ENCODE measurements around the gene SOCS1. TPM values are rescaled to one million over a fixed set of nuclear protein-coding genes. Genes with fewer than 3 reads are reported as not detected.

The SOCS1 gene
- total RNA-seq, 1 donor from 2014 or later: 2.7 TPM

DNA sequence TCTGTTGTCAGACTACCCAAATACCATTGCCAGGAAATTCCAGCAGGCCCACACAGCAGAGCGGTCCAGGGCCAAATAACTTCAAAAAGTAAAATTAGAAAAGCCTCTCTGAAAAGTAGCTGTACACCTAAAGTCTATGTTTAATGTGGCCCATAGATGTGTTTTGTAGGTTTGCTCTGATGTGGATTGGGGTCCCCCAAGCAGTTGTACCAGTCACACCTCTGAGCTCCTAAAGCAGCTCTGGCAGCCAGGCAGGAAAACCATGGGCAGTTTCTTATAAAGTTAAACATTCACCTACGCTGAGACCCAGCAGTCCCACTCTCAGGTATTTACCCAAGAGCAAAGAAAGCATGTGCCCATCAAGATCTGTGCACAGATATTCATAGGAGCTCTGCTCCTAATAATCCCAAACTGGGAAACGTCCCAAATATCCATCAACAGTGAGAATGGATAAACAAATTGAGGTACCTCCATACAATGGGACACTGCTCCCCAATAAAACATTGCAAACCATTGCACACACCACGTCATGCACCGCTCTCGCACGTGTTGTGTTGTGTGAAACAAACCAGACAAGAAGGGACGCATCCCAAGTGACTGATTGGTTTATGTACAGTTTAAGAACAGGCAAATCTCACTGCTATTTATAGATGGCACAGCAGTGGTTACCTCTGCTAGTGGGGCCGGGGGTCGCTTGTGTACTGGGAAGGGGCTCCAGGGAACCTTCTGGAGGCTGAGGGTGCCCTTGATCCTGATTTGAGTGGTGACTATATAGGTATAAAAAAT is 40.9 kb upstream of the SOCS1 start:
- no peak for DNase-seq (ENCODE audit: low spot score)
- H3K9me3 Mint-ChIP-seq (ENCODE audit: low read depth): no peaks in the 10 kb centered on the region

DNA sequence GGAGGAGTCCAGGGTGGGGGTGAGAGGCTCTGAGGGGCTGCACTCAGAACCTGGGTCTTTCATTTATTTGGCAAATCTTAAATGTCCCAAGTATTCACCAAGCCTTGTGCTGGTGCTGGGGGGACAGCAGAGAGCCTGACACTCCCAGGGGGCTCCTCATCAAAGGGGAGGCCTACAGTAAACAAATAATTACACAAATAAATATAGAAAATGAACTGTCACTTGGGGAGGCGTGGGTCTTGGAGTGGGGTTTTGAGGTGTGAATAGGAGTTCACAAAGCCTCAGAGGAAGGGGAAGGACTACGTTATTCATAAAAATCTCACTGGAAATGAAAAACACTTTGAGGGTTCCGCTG is 40.3 kb upstream of the SOCS1 start:
- Mint-ChIP-seq H3K27me3 (ENCODE audit: low read depth) (no peaks in the 10 kb centered on the region), H3K9me3 (ENCODE audit: low read depth) (no peaks in the 10 kb centered on the region), H3K36me3 (ENCODE audit: low read depth) (no peaks in the 10 kb centered on the region), H3K4me1 (ENCODE audit: low read depth) (peaks cover 29% of the 10 kb centered on the region), H3K27ac (ENCODE audit: unreplicated experiment) (no peak overlapping the region), H3K4me3 (ENCODE audit: unreplicated experiment) (no peak overlapping the region)
- no peak for DNase-seq (ENCODE audit: low spot score)
- TF ChIP-seq, protein P1, sequence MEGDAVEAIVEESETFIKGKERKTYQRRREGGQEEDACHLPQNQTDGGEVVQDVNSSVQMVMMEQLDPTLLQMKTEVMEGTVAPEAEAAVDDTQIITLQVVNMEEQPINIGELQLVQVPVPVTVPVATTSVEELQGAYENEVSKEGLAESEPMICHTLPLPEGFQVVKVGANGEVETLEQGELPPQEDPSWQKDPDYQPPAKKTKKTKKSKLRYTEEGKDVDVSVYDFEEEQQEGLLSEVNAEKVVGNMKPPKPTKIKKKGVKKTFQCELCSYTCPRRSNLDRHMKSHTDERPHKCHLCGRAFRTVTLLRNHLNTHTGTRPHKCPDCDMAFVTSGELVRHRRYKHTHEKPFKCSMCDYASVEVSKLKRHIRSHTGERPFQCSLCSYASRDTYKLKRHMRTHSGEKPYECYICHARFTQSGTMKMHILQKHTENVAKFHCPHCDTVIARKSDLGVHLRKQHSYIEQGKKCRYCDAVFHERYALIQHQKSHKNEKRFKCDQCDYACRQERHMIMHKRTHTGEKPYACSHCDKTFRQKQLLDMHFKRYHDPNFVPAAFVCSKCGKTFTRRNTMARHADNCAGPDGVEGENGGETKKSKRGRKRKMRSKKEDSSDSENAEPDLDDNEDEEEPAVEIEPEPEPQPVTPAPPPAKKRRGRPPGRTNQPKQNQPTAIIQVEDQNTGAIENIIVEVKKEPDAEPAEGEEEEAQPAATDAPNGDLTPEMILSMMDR (IDR thresholded peaks at IDR 0.05): no peak

More for the DNA sequence above, 40.9 kb upstream of the SOCS1 start:
- Mint-ChIP-seq H3K27me3 (ENCODE audit: low read depth) (no peaks in the 10 kb centered on the region), H3K4me3 (ENCODE audit: unreplicated experiment) (peak overlapping the region; percentile 33), H3K4me1 (ENCODE audit: low read depth) (peaks cover 31% of the 10 kb centered on the region), H3K27ac (ENCODE audit: unreplicated experiment) (no peak overlapping the region), H3K36me3 (ENCODE audit: low read depth) (no peaks in the 10 kb centered on the region)
- TF ChIP-seq, protein P1 (IDR thresholded peaks at IDR 0.05): no peak

DNA sequence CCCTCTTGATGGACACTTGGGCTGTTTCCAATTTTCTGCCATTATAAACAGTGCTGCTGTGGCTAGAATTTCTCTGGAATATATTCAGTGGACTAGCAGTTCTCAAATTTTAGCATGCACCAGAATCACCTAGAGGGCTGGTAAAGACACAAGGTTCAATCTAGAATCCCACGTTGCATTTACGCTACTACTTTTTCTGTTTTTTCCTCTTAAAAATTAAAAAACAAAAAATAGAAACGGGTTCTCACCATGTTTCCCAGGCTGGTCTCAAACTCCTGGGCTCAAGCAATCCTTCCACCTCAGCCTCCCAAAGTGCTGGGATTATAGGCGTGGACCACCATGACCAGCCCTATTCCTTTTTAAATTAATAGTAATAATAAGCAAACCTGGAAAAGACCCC is 39.7 kb upstream of the SOCS1 start:
- Mint-ChIP-seq H3K9me3 (ENCODE audit: low read depth) (no peaks in the 10 kb centered on the region), H3K27me3 (ENCODE audit: low read depth) (no peaks in the 10 kb centered on the region), H3K4me1 (ENCODE audit: low read depth) (peaks cover 29% of the 10 kb centered on the region), H3K36me3 (ENCODE audit: low read depth) (no peaks in the 10 kb centered on the region), H3K4me3 (ENCODE audit: unreplicated experiment) (no peak overlapping the region), H3K27ac (ENCODE audit: unreplicated experiment) (no peak overlapping the region)
- no peak for DNase-seq (ENCODE audit: low spot score)
- TF ChIP-seq, protein P1 (IDR thresholded peaks at IDR 0.05): no peak

DNA sequence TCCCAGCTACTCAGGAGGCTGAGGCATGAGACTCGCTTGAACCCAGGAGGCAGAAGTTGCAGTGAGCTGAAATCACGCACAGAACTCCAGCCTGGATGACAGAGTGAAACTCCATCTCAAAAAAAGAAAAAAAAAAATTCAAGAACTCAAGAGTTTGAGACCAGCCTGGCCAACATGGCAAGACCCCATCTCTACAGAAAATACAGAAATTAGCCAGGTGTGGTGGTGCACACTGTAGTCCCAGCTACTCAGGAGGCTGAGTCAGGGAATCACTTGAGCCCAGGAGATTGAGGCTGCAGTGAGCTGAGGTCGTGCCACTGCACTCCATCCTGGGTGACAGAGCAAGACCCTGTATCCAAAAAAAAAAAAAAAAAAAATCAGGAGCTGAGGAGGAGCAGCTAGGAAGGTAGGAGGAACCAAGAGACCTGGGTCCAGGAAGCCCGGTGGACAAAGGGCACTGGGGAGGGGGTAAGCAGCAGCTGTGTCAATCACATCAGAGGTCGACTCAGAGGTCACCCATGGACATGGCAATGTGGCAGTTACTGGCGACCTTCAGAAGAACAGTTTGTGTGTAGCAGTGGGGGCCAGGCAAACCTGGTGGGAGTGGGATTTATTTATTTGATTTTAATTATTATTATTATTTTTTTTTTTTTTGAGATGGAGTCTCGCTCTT is 36.2 kb upstream of the SOCS1 start:
- Mint-ChIP-seq H3K27ac (ENCODE audit: unreplicated experiment) (no peak overlapping the region), H3K4me3 (ENCODE audit: unreplicated experiment) (no peak overlapping the region), H3K9me3 (ENCODE audit: low read depth) (no peaks in the 10 kb centered on the region), H3K36me3 (ENCODE audit: low read depth) (no peaks in the 10 kb centered on the region), H3K4me1 (ENCODE audit: low read depth) (peaks cover 19% of the 10 kb centered on the region), H3K27me3 (ENCODE audit: low read depth) (peaks cover 8% of the 10 kb centered on the region)
- DNase-seq (ENCODE audit: low spot score): no peak
- TF ChIP-seq, protein P1 (IDR thresholded peaks at IDR 0.05): no peak

DNA sequence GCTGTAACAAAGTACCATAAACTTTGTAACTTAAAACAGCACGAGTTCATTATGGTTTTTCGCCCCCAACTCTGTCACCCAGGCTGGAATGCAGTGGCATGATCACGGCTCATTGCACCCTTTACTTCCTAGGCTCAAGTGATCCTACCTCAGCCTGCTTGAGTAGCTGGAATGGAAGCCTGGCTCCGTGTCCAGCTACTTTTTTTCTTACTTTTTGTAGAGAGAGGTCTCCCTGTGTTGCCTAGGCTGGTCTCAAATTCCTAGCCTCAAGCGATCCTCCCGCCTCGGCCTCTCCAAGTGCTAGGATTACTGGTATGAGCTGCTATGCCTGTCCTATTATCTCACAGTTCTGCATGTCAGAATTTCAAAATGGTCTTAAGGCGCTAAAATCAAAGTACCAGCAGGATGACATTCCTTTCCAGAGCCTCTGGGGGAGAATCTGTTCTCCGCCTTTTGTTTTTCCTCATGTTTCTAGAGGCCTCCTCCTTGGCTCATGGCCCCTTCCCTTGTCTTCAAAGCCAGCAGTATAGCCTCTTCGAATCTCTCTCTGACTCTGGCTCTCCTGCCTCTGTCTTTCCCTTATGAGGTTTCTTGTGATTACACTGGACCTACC is 35.2 kb upstream of the SOCS1 start:
- Mint-ChIP-seq H3K27me3 (ENCODE audit: low read depth) (peaks cover 13% of the 10 kb centered on the region), H3K36me3 (ENCODE audit: low read depth) (no peaks in the 10 kb centered on the region), H3K9me3 (ENCODE audit: low read depth) (no peaks in the 10 kb centered on the region), H3K4me3 (ENCODE audit: unreplicated experiment) (no peak overlapping the region), H3K4me1 (ENCODE audit: low read depth) (peaks cover 9% of the 10 kb centered on the region), H3K27ac (ENCODE audit: unreplicated experiment) (no peak overlapping the region)
- TF ChIP-seq, protein P1 (IDR thresholded peaks at IDR 0.05): no peak
- no peak for DNase-seq (ENCODE audit: low spot score)

Measured in chondrocyte (in vitro differentiated cells).